Effector memory CD8-positive, alpha-beta T cell (primary cell): ENCODE data around the gene PMM1.

Experiments used
- ATAC-seq: fragments of 150-1000 bp; cut with Tn5 transposase; replicated peaks from 2 replicates; pipeline ENCODE4 v1.10.0; 2021; ENCODE audit warnings: mild to moderate bottlenecking, moderate library complexity
- DNase-seq, 3 experiments: peaks; one replicate each; pipeline ENCODE4 v3.0.0; 2021
- H3K27ac Mint-ChIP-seq, 2 donors: one replicate each; pipeline ENCODE4 v1.8.0; 2022; ENCODE audit warnings: mild to moderate bottlenecking in 2 of 2, mixed read lengths in 2 of 2, moderate library complexity in 2 of 2
- H3K27me3 Mint-ChIP-seq, 2 donors: one replicate each; pipeline ENCODE4 v1.8.0; 2022; ENCODE audit warnings: mixed read lengths in 2 of 2
- H3K36me3 Mint-ChIP-seq: one replicate; pipeline ENCODE4 v1.8.0; 2022; ENCODE audit warnings: mild to moderate bottlenecking, moderate library complexity, mixed read lengths; ENCODE audit not compliant: insufficient read depth
- H3K4me1 Mint-ChIP-seq, 2 donors: one replicate each; pipeline ENCODE4 v1.8.0; 2022; ENCODE audit warnings: low read depth in 2 of 2, mixed read lengths in 2 of 2
- H3K4me3 Mint-ChIP-seq, 2 donors: one replicate each; pipeline ENCODE4 v1.8.0; 2022; ENCODE audit warnings: mild to moderate bottlenecking in 2 of 2, mixed read lengths in 2 of 2, moderate library complexity in 2 of 2
- H3K9me3 Mint-ChIP-seq, 2 donors: one replicate each; pipeline ENCODE4 v1.8.0; 2022; ENCODE audit warnings: mixed read lengths in 2 of 2

Gene PMM1

DNA sequence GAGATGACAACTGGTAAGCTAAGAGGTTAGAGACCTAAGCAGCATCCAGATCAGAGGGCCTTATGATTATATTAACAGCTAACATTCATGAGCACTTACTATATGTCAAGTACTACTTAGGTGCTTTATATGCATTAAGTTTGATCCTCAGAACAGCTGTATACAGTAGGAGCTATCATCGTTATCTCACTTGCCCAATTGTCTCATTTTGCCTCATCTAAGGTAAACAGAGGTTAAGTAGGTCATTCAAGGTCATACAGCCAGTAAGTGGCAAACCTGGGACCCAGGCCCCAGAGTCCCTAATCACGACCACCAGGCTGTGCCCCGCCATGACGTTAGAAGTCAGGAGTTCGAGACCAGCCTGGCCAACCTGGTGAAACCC lies 40.8 kb downstream of the PMM1 start:
- peaks cover 9% of the 10 kb centered on the region for H3K36me3 Mint-ChIP-seq
- no peak overlapping the region for H3K27ac Mint-ChIP-seq
- peaks cover 0 to 20% of the 10 kb centered on the region in 2 donors for H3K27me3 Mint-ChIP-seq
- H3K9me3 Mint-ChIP-seq: no peaks in the 10 kb centered on the region
- H3K4me1 Mint-ChIP-seq: peaks cover 13% of the 10 kb centered on the region in 2 donors
- no peak overlapping the region for H3K4me3 Mint-ChIP-seq
- ATAC-seq (no peak), DNase-seq (no peak)

DNA sequence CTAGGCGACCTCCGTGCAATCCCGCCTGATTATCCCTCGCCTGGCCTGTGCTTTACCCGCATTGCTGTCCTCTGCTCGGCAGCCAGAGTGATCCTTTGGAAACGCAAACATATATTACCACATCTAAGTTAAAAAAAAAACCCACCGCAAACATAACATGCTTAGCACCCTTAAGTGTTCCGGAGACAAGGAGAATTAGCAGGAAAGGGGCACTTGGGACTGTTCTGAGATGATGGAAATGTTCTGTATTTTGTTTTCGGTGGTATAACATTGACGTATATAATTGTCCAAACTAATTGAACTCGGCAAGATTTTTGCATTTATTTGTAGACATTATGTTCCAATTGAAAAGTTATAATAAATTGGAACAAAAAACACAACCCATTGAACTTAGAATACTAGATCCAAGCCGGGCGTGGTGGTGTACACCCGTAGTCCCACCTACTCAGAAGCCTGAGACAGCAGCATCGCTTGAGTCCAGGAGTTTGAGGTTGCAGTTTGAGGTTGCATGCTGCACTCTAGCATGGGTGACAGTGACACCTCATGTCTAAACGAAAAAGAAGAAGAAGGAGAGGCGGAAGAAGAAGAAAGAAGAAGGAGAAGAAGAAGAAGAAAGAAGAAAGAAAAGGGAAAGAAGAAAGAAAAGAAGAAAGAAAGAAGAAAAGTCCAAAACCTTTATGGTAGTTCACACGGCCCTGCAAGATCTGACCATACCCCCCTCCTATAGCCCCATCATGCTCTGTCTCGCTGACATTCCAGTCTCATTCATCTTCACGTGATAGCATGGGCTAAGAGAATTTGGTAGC lies 44.8 kb downstream of the PMM1 start:
- no peaks in the 10 kb centered on the region for H3K9me3 Mint-ChIP-seq
- peaks cover 27 to 30% of the 10 kb centered on the region in 2 donors for H3K4me1 Mint-ChIP-seq
- no peaks in the 10 kb centered on the region for H3K27me3 Mint-ChIP-seq
- ATAC-seq (peak; percentile 3), DNase-seq (no peak)
- H3K4me3 Mint-ChIP-seq: peak overlapping the region; percentile 92 to 95
- H3K27ac Mint-ChIP-seq: peak overlapping the region; percentile 93 to 94
- H3K36me3 Mint-ChIP-seq: peaks cover 22% of the 10 kb centered on the region

DNA sequence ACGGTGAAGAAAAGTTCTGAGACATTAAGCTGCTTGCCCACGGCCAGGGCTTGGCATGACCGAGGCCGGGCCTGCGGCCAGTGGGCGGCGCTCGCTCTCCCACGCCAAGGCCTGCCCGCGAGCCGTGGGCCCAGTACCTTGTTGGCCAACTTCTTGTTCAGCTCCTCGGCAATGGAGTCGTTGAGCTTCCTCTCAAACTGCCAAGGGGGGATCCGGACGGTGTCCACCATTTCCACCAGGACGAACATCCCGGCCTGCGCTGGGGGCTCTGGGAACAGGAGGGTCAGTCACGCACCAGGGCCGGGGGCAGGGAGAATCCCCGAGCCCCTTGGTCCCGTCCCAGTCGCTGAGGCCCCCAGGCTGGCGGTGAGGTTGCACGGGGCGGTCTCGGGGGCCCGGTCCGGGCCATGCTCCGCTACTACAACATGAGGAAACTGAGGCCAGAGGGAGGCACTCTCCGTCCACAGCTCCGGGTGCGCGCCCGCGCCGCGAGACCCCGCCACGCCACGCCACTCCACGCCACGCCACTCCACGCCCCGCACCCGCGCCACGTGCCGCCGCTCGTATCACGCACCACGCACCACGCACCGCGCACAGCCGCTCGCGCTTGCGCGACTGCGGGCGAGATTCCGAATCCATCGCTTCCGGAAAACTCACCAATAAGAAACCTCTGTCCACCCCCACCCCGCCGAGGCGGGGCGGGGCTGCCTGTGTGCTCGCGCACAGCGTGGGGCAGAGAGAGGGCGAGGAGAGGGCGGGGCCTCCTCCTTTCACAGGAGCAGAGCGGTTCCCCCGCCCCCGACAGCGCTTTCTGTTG lies 45.6 kb downstream of the PMM1 start, which contains the start of gene POLR3H:
POLR3H (minus strand) TSS at position 617 of the 817 bp plus-strand sequence; CDS start at position 248, 369 bp downstream.
- H3K36me3 Mint-ChIP-seq: peaks cover 28% of the 10 kb centered on the region
- ATAC-seq: peak; percentile 95
- no peaks in the 10 kb centered on the region for H3K9me3 Mint-ChIP-seq
- H3K4me3 Mint-ChIP-seq: peak within 1 kb of the TSS; percentile 92 to 95
- peak within 1 kb of the TSS; percentile 93 to 94 for H3K27ac Mint-ChIP-seq
- peaks cover 27 to 30% of the 10 kb centered on the region in 2 donors for H3K4me1 Mint-ChIP-seq
- no peaks in the 10 kb centered on the region for H3K27me3 Mint-ChIP-seq
- peak; percentile 90 to 93 (median 93) for DNase-seq

DNA sequence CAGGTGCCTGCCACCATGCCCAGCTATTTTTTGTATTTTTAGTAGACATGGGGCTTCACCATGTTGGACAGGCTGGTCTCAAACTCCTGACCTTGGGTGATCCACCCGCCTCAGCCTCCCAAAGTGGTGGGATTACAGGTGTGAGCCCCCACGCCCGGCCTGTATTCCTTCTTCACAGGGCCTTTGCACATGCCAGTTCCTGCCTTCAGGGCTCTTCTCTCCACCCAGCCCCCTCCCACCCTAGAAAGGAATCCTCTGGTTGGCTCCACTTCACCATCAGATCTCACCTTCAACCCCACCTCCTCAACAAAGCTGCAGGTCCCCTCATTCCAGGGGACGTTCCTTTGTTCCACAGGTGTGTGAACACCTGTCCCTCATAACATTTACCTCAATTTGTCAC lies 47.4 kb downstream of the PMM1 start:
- Mint-ChIP-seq H3K4me3 (no peak overlapping the region), H3K27ac (peak overlapping the region; percentile 0 to 49), H3K9me3 (no peaks in the 10 kb centered on the region), H3K27me3 (no peaks in the 10 kb centered on the region), H3K36me3 (peaks cover 35% of the 10 kb centered on the region), H3K4me1 (peaks cover 27 to 30% of the 10 kb centered on the region in 2 donors)
- ATAC-seq (no peak), DNase-seq (no peak)

DNA sequence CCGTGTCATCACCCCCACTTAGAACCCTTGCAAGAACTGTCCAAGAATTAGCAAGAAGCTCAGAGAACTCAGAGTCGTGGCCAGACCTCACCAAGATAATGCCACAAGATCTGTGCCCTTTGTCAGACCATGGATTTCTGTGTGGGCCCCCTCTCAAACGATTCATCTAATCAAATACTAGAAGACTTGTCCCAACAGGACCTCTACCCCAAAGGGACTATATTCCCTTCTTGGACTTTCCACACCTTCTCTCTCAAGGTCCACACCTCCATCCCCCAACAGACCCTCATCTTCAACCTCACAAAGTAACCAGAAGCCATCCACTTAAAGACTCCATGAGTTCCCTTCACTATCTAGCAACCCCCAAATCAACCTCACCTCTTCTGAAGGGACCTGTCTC lies 48.2 kb downstream of the PMM1 start:
- DNase-seq (no peak), ATAC-seq (no peak)
- H3K27me3 Mint-ChIP-seq: no peaks in the 10 kb centered on the region
- peak overlapping the region in 1 of 2 donors; percentile 0 for H3K27ac Mint-ChIP-seq
- H3K4me1 Mint-ChIP-seq: peaks cover 27 to 30% of the 10 kb centered on the region in 2 donors
- no peaks in the 10 kb centered on the region for H3K9me3 Mint-ChIP-seq
- H3K36me3 Mint-ChIP-seq: peaks cover 39% of the 10 kb centered on the region
- H3K4me3 Mint-ChIP-seq: no peak overlapping the region

DNA sequence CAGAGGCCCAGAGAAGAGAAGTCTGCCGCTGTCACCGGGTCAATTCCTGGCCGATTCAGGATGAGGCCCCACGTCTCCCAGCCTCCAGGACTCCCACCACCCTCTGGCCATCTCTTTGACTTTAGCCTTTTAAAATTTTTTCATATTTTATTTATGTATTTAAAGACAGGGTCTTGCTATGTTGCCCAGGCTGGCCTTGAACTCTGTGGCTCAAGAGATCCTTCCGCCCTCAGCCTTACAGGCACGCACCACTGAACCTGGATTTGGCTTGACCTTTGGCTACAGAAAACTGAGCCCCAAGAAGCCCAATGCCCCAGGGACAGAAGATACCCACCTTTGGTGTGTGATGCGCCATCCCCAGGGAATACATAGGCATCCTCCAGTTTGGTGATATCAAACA lies 49.3 kb downstream of the PMM1 start:
- Mint-ChIP-seq H3K4me3 (no peak overlapping the region), H3K9me3 (no peaks in the 10 kb centered on the region), H3K36me3 (peaks cover 41% of the 10 kb centered on the region), H3K27ac (peak overlapping the region in 1 of 2 donors; percentile 47), H3K27me3 (no peaks in the 10 kb centered on the region), H3K4me1 (peaks cover 27 to 30% of the 10 kb centered on the region in 2 donors)
- DNase-seq: no peak
- no peak for ATAC-seq

DNA sequence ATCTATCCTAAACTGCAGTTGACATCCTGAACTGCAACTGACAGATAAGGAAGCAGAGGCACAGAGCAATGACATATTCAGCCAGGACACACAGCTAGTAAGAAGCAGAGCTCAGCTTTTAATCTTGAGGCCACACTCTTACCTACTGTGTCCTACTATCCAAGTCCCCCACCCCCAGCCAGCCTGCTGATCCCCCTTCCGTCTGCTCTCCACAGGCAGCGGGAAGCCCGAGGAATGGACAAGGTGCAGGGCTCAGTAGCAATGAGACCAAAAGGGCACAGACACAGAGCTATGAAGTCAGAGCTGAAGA lies 49.7 kb downstream of the PMM1 start:
- H3K4me3 Mint-ChIP-seq: no peak overlapping the region
- H3K4me1 Mint-ChIP-seq: peaks cover 25 to 28% of the 10 kb centered on the region in 2 donors
- H3K27ac Mint-ChIP-seq: no peak overlapping the region
- H3K27me3 Mint-ChIP-seq: no peaks in the 10 kb centered on the region
- ATAC-seq (no peak), DNase-seq (no peak)
- H3K9me3 Mint-ChIP-seq: no peaks in the 10 kb centered on the region
- peaks cover 45% of the 10 kb centered on the region for H3K36me3 Mint-ChIP-seq

DNA sequence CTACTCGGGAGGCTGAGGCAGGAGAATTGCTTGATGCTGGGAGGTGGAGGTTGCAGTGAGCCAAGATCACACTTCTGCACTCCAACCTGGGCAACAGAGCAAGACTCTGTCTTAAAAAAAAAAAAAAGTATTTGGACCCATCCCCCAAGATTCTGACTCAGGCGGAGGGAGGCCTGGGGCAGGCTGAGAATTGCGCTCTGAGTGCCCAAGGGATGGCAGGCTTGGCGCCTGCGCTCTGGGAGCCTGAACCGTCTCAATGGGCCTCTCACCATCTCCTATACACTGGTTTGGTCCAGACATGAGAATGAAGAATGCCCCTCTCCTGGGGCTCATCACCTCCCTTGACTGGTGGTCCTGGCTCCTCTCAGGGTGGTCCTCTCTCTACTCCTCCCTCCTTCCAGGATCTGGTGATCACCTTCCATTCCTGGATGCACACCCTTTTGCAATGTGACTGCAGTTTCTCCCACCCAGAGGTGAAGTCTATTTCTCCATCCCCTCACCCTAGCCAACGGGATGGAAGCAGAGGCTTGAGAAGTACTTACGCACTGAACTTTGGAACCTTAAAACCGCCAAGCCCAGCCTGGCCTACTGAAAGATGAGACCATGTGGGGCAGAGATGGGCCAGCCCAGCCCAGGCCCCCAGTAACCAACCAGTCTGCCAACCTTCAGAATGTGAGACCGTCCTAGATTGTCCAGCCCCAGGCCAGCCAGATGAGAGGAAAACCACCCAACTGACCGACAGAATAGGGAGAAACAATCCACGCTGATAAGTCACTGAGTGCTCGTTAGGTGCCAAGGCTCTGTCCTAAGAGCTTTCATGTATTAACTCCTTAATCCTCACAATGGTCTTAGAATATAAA lies 50.3 kb downstream of the PMM1 start:
- Mint-ChIP-seq H3K27ac (no peak overlapping the region), H3K9me3 (no peaks in the 10 kb centered on the region), H3K4me3 (no peak overlapping the region), H3K36me3 (peaks cover 48% of the 10 kb centered on the region), H3K27me3 (no peaks in the 10 kb centered on the region), H3K4me1 (peaks cover 19 to 23% of the 10 kb centered on the region in 2 donors)
- DNase-seq (no peak), ATAC-seq (no peak)

DNA sequence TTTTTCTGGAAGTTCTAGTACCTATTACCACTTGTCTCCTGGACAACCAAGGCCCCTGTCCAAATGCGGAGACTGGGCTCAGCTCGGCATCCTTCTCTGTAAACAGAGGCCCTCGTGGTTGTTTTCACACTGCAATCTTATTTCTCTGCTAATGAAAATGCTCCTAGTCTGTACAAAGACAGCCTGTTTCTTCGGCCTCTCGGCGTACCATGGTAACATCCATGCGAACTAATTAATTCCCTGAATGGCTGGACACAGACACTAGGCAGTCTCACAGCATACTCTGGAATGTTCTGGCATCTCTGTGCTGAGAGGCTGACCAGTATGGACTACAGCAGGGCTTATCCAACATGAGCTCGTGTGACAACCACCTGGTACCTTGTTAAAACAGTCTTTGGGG lies 51.1 kb downstream of the PMM1 start:
- H3K27me3 Mint-ChIP-seq: no peaks in the 10 kb centered on the region
- H3K36me3 Mint-ChIP-seq: peaks cover 41% of the 10 kb centered on the region
- no peak overlapping the region for H3K4me3 Mint-ChIP-seq
- ATAC-seq (no peak), DNase-seq (no peak)
- no peaks in the 10 kb centered on the region for H3K9me3 Mint-ChIP-seq
- peaks cover 17 to 19% of the 10 kb centered on the region in 2 donors for H3K4me1 Mint-ChIP-seq
- H3K27ac Mint-ChIP-seq: no peak overlapping the region

DNA sequence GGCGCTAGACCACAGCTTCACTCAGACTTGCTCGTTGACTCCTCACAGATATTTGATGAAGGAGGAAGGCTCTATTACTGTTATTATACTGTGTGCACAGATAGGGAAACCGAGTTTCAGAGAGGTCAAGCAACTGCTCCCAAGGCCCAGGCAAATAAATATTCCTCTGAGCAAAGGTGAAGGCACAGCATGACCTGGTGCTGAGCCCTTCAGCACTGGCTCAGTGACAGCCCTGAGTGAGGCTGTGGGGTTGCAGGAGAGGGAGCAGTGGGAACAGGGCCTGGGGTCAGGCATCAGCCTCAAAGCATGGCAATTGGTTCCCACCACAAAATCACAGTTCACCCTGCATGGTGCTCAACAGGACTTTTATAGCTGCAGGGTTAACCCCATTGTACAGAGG lies 52.4 kb downstream of the PMM1 start:
- peaks cover 39% of the 10 kb centered on the region for H3K36me3 Mint-ChIP-seq
- H3K27me3 Mint-ChIP-seq: no peaks in the 10 kb centered on the region
- no peak overlapping the region for H3K4me3 Mint-ChIP-seq
- H3K4me1 Mint-ChIP-seq: peaks cover 8 to 9% of the 10 kb centered on the region in 2 donors
- DNase-seq (no peak), ATAC-seq (no peak)
- no peak overlapping the region for H3K27ac Mint-ChIP-seq
- no peaks in the 10 kb centered on the region for H3K9me3 Mint-ChIP-seq

DNA sequence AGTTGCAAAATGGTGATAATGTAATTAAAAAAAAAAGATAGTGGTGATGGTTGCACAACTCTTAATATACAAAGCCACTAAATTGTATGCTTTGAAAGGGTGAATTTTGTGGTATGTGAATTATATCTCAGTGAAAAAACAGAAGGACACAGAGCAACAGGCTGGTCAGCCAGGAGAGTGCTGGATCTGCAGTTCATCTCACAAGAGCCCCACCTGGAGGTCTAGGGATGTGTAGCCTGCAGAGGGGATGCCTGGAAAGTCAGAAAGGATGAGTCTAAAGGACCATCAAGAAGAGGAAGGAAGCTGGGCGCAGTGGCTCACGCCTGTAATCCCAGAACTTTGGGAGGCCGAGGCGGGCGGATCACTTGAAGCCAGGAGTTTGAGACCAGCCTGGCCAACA lies 54.4 kb downstream of the PMM1 start:
- DNase-seq (no peak), ATAC-seq (no peak)
- Mint-ChIP-seq H3K4me1 (peaks cover 0 to 2% of the 10 kb centered on the region in 2 donors), H3K27me3 (no peaks in the 10 kb centered on the region), H3K27ac (peak overlapping the region; percentile 16 to 31), H3K36me3 (peaks cover 38% of the 10 kb centered on the region), H3K9me3 (no peaks in the 10 kb centered on the region), H3K4me3 (no peak overlapping the region)

DNA sequence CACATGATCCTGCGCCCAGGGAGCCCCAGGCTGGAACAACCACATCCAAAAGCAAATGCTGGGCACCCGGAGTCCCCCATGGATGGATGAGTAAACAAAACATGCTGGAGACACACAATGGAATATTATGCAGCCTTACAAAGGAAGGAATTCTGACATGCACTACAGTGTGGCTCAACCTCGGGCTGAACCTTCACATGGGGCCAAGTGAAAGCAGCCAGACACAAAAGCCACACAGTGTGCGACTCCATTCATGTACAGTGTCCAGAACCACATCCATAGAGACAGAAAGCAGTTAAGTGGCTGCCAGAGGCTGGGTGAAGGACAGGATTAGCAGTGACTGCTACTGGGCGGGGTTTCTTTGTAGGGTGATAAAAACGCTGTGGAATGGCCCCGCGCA lies 55.4 kb downstream of the PMM1 start:
- DNase-seq (no peak), ATAC-seq (no peak)
- H3K9me3 Mint-ChIP-seq: no peaks in the 10 kb centered on the region
- H3K36me3 Mint-ChIP-seq: peaks cover 33% of the 10 kb centered on the region
- H3K4me1 Mint-ChIP-seq: peaks cover 0 to 2% of the 10 kb centered on the region in 2 donors
- H3K27me3 Mint-ChIP-seq: no peaks in the 10 kb centered on the region
- peak overlapping the region; percentile 60 to 80 for H3K27ac Mint-ChIP-seq
- H3K4me3 Mint-ChIP-seq: no peak overlapping the region
